ENCODE data around the gene VPS37C. TPM values are rescaled to one million over a fixed set of nuclear protein-coding genes. Genes with fewer than 3 reads are reported as not detected.
A peak's percentile ranks its signal among the peaks of the same experiment; 100 is the strongest.

Gene VPS37C
- total and polyA plus RNA-seq, 2 of the 13 experiments (the other 11 are each of a cell fraction or from before 2014, with no cell fraction given): 7.5 to 8.8 TPM

DNA sequence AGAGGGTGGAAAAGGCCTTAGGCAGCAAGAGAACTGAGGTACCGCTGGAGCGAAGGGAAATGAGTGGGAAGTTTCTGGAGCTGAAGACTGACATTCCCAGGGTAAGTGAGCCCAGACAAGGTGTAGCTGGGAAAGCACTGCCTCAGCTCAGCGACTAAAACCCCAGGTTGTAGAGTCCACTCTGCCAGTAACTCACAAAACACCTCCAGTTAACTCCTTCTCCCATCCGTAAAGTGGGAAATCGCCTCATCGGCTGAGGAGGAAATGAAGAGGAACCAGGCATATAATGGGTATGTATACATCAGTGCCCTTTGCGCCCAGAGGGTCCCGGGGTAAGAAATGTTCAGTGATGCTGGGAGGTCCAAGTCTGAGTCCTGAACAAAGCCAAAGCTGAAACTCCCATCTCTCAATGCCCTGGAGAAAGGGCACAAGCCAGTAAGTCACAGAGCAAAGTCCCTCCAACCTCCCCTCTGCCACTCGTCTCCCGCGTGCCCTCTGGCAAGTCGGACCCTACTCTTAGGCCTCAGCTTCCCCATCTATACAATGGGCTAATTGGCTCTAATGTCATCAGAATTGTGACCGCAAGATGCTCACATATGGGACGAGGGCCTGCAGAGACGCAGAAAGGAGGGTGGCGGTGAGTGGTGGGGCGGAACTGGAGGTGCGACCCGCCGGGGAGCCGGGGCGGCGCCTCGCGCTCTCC lies 588 bp downstream of the VPS37C start:
- H3K9me3 ChIP-seq (ENCODE audit: low read length): no peaks in the 10 kb centered on the region
- TSS peak; percentile 49 for BruUV-seq (replicated peaks)
- H3K27me3 ChIP-seq (ENCODE audit: control insufficient read depth in 1 of 2, insufficient read depth in 2 of 2, low read length in 2 of 2): no peaks in the 10 kb centered on the region; a peak in 1 of 5 replicates
- peaks cover 36% of the 10 kb centered on the region for H3K79me2 ChIP-seq (ENCODE audit: insufficient read depth, low read length)
- H4K20me1 ChIP-seq (ENCODE audit: insufficient read depth, low read length): no peaks in the 10 kb centered on the region; the same call in 1 of the 2 replicates
- intact Hi-C loops (cut with micrococcal nuclease; ENCODE audit: unreplicated experiment) (loop anchor here (1.0 kb wide), 1 partner anchor 8 kb away; no protein-coding TSS in a partner anchor), in situ Hi-C loops (cut with HindIII; ENCODE audit: extremely low pct_ligation_motif_present, low pct_unique_long_range_greater_than_20kb) (no loop called here)
- peak overlapping the region; percentile 96 for H3K27ac ChIP-seq (ENCODE audit: extremely low read length, insufficient read depth, low read length)
- ATAC-seq: peak; percentile 8
- H3K36me3 ChIP-seq (replicated peaks in 1 of 2; ENCODE audit: control insufficient read depth in 1 of 2, insufficient read depth in 2 of 2, low read length in 2 of 2): peaks cover 0 to 13% of the 10 kb centered on the region in 2 experiments; a peak in 1 of 5 replicates
- H2AFZ ChIP-seq (ENCODE audit: low read length): peak overlapping the region; percentile 0
- FAIRE-seq: no peak
- H3K4me2 ChIP-seq (ENCODE audit: low read depth, low read length): peak overlapping the region; percentile 99
- WGBS (ENCODE audit: low lambda C conversion rate): 1% methylated on average over 12 of the region's 25 CpGs
- peaks cover 70% of the 10 kb centered on the region for H3K4me1 ChIP-seq (ENCODE audit: insufficient read depth, low read length)
- CTCF ChIA-PET (ENCODE audit: low intra/inter-chr PET ratio, low total read pairs): no interaction called here
- peak overlapping the region; percentile 71 to 87 (median 84) for H3K4me3 ChIP-seq (replicated peaks in 1 of 3; ENCODE audit: insufficient read depth in 1 of 3, low read depth in 2 of 3, low read length in 3 of 3)
- peak overlapping the region; percentile 87 for H3K9ac ChIP-seq (ENCODE audit: insufficient read depth, low read depth, low read length)
- no peak for DNase-seq (ENCODE audit: low spot score)
- POLR2A ChIA-PET: interaction anchor here (1.1 to 1.5 kb wide), 2 partner anchors 9 to 254 kb away, joined by 3 to 5 read pairs; partner anchors contain the start of gene PRPF19
- TF ChIP-seq ZNF253 (CRISPR knock-in tag; IDR thresholded peaks at IDR 0.05; ENCODE audit: borderline replicate concordance): no peak
- no peak for TF ChIP-seq SIN3B (IDR thresholded peaks at IDR 0.05; ENCODE audit: low read length)
- no peak for TF ChIP-seq SMARCC2 (IDR thresholded peaks at IDR 0.05)
- no peak for TF ChIP-seq SUZ12 (IDR thresholded peaks at IDR 0.05; ENCODE audit: low read depth, low read length)
- peak; percentile 69 for TF ChIP-seq HNF4A (CRISPR knock-in tag; IDR thresholded peaks at IDR 0.05)
- peak; percentile 83; the same call in 1 of the 2 replicates for TF ChIP-seq ZNF746 (CRISPR knock-in tag; IDR thresholded peaks at IDR 0.05)
- no peak for TF ChIP-seq ZNF432 (CRISPR knock-in tag; IDR thresholded peaks at IDR 0.05; ENCODE audit: borderline replicate concordance)
- 0 out of 2 replicates have a peak, but pooled peaks have one; percentile 41 for TF ChIP-seq ZSCAN22 (CRISPR knock-in tag; IDR thresholded peaks at IDR 0.05)
- no peak for TF ChIP-seq FIP1L1 (IDR thresholded peaks at IDR 0.05; ENCODE audit: borderline replicate concordance, insufficient read depth, low read depth, low read length)
- TF ChIP-seq ZSCAN25 (CRISPR knock-in tag; IDR thresholded peaks at IDR 0.05): peak; percentile 92
- TF ChIP-seq ZNF879 (CRISPR knock-in tag; IDR thresholded peaks at IDR 0.05): no peak
- no peak for TF ChIP-seq SRSF4 (IDR thresholded peaks at IDR 0.05; ENCODE audit: low read depth, low read length, poor library complexity, severe bottlenecking)
- no peak for TF ChIP-seq ZNF775 (CRISPR knock-in tag; IDR thresholded peaks at IDR 0.05; ENCODE audit: borderline replicate concordance)
- TF ChIP-seq, protein P1, sequence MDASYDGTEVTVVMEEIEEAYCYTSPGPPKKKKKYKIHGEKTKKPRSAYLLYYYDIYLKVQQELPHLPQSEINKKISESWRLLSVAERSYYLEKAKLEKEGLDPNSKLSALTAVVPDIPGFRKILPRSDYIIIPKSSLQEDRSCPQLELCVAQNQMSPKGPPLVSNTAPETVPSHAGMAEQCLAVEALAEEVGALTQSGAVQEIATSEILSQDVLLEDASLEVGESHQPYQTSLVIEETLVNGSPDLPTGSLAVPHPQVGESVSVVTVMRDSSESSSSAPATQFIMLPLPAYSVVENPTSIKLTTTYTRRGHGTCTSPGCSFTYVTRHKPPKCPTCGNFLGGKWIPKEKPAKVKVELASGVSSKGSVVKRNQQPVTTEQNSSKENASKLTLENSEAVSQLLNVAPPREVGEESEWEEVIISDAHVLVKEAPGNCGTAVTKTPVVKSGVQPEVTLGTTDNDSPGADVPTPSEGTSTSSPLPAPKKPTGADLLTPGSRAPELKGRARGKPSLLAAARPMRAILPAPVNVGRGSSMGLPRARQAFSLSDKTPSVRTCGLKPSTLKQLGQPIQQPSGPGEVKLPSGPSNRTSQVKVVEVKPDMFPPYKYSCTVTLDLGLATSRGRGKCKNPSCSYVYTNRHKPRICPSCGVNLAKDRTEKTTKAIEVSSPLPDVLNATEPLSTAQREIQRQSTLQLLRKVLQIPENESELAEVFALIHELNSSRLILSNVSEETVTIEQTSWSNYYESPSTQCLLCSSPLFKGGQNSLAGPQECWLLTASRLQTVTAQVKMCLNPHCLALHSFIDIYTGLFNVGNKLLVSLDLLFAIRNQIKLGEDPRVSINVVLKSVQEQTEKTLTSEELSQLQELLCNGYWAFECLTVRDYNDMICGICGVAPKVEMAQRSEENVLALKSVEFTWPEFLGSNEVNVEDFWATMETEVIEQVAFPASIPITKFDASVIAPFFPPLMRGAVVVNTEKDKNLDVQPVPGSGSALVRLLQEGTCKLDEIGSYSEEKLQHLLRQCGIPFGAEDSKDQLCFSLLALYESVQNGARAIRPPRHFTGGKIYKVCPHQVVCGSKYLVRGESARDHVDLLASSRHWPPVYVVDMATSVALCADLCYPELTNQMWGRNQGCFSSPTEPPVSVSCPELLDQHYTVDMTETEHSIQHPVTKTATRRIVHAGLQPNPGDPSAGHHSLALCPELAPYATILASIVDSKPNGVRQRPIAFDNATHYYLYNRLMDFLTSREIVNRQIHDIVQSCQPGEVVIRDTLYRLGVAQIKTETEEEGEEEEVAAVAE (CRISPR knock-in tag; IDR thresholded peaks at IDR 0.05; ENCODE audit: borderline replicate concordance): no peak
- peak; percentile 17; the same call in 1 of the 2 replicates for TF ChIP-seq ZSCAN29 (CRISPR knock-in tag; conservative IDR thresholded peaks at IDR 0.05)
- TF ChIP-seq HMGA1 (CRISPR knock-in tag; conservative IDR thresholded peaks at IDR 0.05): no peak
- no peak for TF ChIP-seq ZNF768 (CRISPR knock-in tag; IDR thresholded peaks at IDR 0.05)
- no peak for TF ChIP-seq ZFP36L1 (CRISPR knock-in tag; IDR thresholded peaks at IDR 0.05)
- no peak for TF ChIP-seq ZNF503 (CRISPR knock-in tag; IDR thresholded peaks at IDR 0.05)

All from HepG2 (cell line).